Neural cell (in vitro differentiated cells): ENCODE results near the gene KANSL1L. TPM values are rescaled to one million over a fixed set of nuclear protein-coding genes. Genes with fewer than 3 reads are reported as not detected.

ENCODE experiments used
- H2AFZ ChIP-seq: fragments of 200-600, 300-800 bp; sonication (generic), shearing (Covaris generic); 2 replicates; pipeline ENCODE4 v1.6.0; 2014; ENCODE audit warnings: low read depth, mild to moderate bottlenecking, antibody characterized with exemption, low read length, moderate library complexity
- H3F3A ChIP-seq: fragments of 200-600 bp; shearing (Covaris generic); 2 replicates; pipeline ENCODE4 v1.6.1; 2016; ENCODE audit warnings: mild to moderate bottlenecking, moderate library complexity, mixed read lengths, antibody characterized with exemption, low read length; ENCODE audit not compliant: insufficient read depth, poor library complexity, severe bottlenecking
- H3K27ac ChIP-seq: fragments of 200-600, 300-800 bp; sonication (generic), shearing (Covaris generic); 2 replicates; pipeline ENCODE4 v1.5.1; 2014; ENCODE audit warnings: mild to moderate bottlenecking, low read length, moderate library complexity
- H3K27me3 ChIP-seq: fragments of 300-800, 200-600 bp; sonication (generic), shearing (Covaris generic); 2 replicates; pipeline ENCODE4 v1.6.0; 2014; ENCODE audit warnings: mild to moderate bottlenecking, low read depth, low read length, moderate library complexity; ENCODE audit not compliant: insufficient read depth
- H3K36me3 ChIP-seq: fragments of 300-800, 200-600 bp; sonication (generic), shearing (Covaris generic); 2 replicates; pipeline ENCODE4 v1.5.1; 2014; ENCODE audit warnings: mild to moderate bottlenecking, antibody characterized with exemption, low read length, moderate library complexity; ENCODE audit not compliant: insufficient read depth
- H3K4me2 ChIP-seq: fragments of 300-800, 200-600 bp; sonication (generic), shearing (Covaris generic); 2 replicates; pipeline ENCODE4 v1.6.0; 2014; ENCODE audit warnings: mild to moderate bottlenecking, low read length
- H3K4me3 ChIP-seq: fragments of 300-800, 200-600 bp; sonication (generic), shearing (Covaris generic); 2 replicates; pipeline ENCODE4 v1.5.1; 2014; ENCODE audit warnings: mild to moderate bottlenecking, low read length, moderate library complexity
- H3K79me2 ChIP-seq: fragments of 200-600 bp; shearing (Covaris generic); replicated peaks from 2 replicates; pipeline ENCODE4 v1.6.0; 2014; ENCODE audit warnings: mild to moderate bottlenecking, low read length, moderate library complexity; ENCODE audit not compliant: insufficient read depth
- H3K9ac ChIP-seq: fragments of 300-800, 200-600 bp; sonication (generic), shearing (Covaris generic); 2 replicates; pipeline ENCODE4 v1.6.1; 2016; ENCODE audit warnings: mild to moderate bottlenecking, low read length, mixed read lengths
- H3K9me2 ChIP-seq: fragments of 200-600 bp; shearing (Covaris generic); 2 replicates; pipeline ENCODE4 v1.6.1; 2016; ENCODE audit warnings: mild to moderate bottlenecking, low read length, mixed read lengths; ENCODE audit not compliant: insufficient read depth
- H3K9me3 ChIP-seq: fragments of 200-600, 300-800 bp; sonication (generic), shearing (Covaris generic); 2 replicates; pipeline ENCODE4 v1.6.1; 2016; ENCODE audit warnings: mild to moderate bottlenecking, mixed run types, low read length, moderate library complexity, mixed read lengths
- H4K20me1 ChIP-seq: fragments of 200-600 bp; shearing (Covaris generic); 2 replicates; pipeline ENCODE4 v1.6.1; 2016; ENCODE audit warnings: mild to moderate bottlenecking, mixed run types; ENCODE audit not compliant: insufficient read depth
- EP300 ChIP-seq: fragments of 450-650 bp; conservative IDR thresholded peaks from 2 replicates; pipeline ENCODE4 v1.6.1; 2014; ENCODE audit warnings: antibody characterized with exemption, mild to moderate bottlenecking, moderate library complexity; ENCODE audit not compliant: poor library complexity, severe bottlenecking
- EZH2 ChIP-seq: fragments of 200-600, 300-800 bp; shearing (Covaris generic), sonication (generic); IDR thresholded peaks from 2 replicates; pipeline ENCODE4 v1.6.1; 2014; ENCODE audit warnings: antibody characterized with exemption, low read length, borderline replicate concordance, mild to moderate bottlenecking; ENCODE audit not compliant: insufficient read depth, poor library complexity, severe bottlenecking
- MXI1 ChIP-seq: fragments of 450-650 bp; conservative IDR thresholded peaks from 2 replicates; pipeline ENCODE4 v1.6.1; 2014; ENCODE audit warnings: antibody characterized with exemption, mild to moderate bottlenecking; ENCODE audit not compliant: poor library complexity, severe bottlenecking
- POLR2AphosphoS5 ChIP-seq: IDR thresholded peaks from 2 replicates; pipeline ENCODE4 v1.6.1; 2012
- RAD21 ChIP-seq: fragments of 450-650 bp; conservative IDR thresholded peaks from 2 replicates; pipeline ENCODE4 v1.6.1; 2014; ENCODE audit warnings: antibody characterized with exemption, mild to moderate bottlenecking, moderate library complexity
- SMC3 ChIP-seq: fragments of 450-650 bp; conservative IDR thresholded peaks from 2 replicates; pipeline ENCODE4 v1.6.1; 2014; ENCODE audit warnings: antibody characterized with exemption, mild to moderate bottlenecking, moderate library complexity; ENCODE audit not compliant: poor library complexity
- TAF1 ChIP-seq: IDR thresholded peaks from 2 replicates; pipeline ENCODE4 v1.6.1; 2012; ENCODE audit warnings: low read depth
- polyA minus RNA-seq: library from RNA; depleted of rRNA, polyadenylated mRNA; stranded (reverse); fragments of >200 nt; gene quantifications from 2 replicates; pipeline ENCODE4 v1.2.3, GENCODE V29; 2014
- polyA plus RNA-seq: library from polyadenylated mRNA; depleted of rRNA; stranded (reverse); fragments of >200 nt; gene quantifications from 2 replicates; pipeline ENCODE4 v1.2.3, GENCODE V29; 2014
- TF ChIP-seq, protein P1 (sequence below): fragments of 450-650 bp; IDR thresholded peaks from 2 replicates; pipeline ENCODE4 v1.5.1; 2014; ENCODE audit warnings: antibody characterized with exemption, mild to moderate bottlenecking, moderate library complexity; ENCODE audit not compliant: poor library complexity, severe bottlenecking
- TF ChIP-seq, protein P2 (sequence below): IDR thresholded peaks from 2 replicates; pipeline ENCODE4 v1.6.1; 2012; ENCODE audit warnings: borderline replicate concordance

Gene KANSL1L, protein sequence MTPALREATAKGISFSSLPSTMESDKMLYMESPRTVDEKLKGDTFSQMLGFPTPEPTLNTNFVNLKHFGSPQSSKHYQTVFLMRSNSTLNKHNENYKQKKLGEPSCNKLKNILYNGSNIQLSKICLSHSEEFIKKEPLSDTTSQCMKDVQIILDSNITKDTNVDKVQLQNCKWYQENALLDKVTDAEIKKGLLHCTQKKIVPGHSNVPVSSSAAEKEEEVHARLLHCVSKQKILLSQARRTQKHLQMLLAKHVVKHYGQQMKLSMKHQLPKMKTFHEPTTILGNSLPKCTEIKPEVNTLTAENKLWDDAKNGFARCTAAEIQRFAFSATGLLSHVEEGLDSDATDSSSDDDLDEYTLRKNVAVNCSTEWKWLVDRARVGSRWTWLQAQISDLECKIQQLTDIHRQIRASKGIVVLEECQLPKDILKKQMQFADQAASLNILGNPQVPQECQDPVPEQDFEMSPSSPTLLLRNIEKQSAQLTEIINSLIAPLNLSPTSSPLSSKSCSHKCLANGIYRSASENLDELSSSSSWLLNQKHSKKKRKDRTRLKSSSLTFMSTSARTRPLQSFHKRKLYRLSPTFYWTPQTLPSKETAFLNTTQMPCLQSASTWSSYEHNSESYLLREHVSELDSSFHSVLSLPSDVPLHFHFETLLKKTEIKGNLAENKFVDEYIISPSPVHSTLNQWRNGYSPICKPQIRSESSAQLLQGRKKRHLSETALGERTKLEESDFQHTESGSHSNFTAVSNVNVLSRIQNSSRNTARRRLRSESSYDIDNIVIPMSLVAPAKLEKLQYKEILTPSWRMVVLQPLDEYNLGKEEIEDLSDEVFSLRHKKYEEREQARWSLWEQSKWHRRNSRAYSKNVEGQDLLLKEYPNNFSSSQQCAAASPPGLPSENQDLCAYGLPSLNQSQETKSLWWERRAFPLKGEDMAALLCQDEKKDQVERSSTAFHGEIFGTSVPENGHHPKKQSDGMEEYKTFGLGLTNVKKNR
- 27.6 and 33.5 TPM in 2 replicates for polyA plus RNA-seq
- polyA minus RNA-seq, result 93.9 and 95.4 TPM in 2 replicates

DNA sequence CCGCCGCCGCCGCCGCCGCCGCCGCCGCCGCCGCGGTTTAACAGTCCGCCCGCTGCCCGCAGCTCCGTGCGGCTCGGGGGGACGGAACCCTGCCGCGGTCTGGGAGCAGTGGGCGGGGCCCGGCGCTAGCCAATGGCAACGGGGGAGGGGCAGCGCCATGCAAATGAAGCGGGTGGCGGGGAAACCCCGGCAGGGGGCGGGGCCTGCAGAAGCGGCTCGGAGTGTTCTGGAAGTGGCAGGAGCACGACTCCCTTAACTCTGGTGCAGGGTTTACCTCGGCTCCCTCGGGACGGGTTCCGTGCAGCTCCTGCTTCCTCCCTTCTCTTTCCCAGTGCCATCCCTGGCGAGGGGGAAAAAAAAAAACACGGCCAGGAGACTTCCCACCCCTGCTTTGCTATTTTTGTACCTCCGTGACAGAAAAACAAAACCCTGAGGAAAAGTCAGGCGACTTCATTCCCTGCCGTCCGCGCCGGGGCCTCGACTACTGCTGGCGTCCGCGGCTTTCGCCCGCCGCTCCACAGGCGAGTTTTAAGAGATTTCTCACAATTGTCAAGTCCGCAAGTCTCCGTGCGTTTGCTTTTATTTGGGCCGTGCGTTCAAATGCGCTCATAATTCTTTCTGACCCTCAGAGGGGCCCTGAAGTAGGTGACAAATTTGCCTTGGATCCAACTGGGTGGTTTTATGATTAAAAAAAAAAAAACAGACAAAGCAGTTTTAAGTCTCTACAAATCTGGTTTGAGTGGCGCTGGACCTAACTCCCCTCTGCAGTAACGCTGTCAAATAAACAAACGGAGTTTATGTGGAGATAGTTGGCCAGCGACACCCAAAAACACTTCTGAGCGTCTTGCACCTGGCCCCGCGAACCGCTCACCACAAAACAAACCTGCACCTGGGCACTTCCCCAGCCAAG lies at the start of gene KANSL1L:
KANSL1L (minus strand) TSS at position 101 of the 910 bp plus-strand sequence. CDS start 16,827 bp downstream, outside the sequence.
- TF ChIP-seq, protein P1, sequence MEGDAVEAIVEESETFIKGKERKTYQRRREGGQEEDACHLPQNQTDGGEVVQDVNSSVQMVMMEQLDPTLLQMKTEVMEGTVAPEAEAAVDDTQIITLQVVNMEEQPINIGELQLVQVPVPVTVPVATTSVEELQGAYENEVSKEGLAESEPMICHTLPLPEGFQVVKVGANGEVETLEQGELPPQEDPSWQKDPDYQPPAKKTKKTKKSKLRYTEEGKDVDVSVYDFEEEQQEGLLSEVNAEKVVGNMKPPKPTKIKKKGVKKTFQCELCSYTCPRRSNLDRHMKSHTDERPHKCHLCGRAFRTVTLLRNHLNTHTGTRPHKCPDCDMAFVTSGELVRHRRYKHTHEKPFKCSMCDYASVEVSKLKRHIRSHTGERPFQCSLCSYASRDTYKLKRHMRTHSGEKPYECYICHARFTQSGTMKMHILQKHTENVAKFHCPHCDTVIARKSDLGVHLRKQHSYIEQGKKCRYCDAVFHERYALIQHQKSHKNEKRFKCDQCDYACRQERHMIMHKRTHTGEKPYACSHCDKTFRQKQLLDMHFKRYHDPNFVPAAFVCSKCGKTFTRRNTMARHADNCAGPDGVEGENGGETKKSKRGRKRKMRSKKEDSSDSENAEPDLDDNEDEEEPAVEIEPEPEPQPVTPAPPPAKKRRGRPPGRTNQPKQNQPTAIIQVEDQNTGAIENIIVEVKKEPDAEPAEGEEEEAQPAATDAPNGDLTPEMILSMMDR, result no peak
- TF ChIP-seq EP300 (peak; percentile 11), POLR2AphosphoS5 (peak; percentile 74), MXI1 (peak; percentile 62), SMC3 (no peak), RAD21 (no peak)
- H3K4me2 ChIP-seq, result peak within 1 kb of the TSS; percentile 74
- no peaks in the 10 kb centered on the region for H3K36me3 ChIP-seq
- no peaks in the 10 kb centered on the region for H4K20me1 ChIP-seq
- H3K4me3 ChIP-seq, result peak within 1 kb of the TSS; percentile 79
- H2AFZ ChIP-seq, result peak within 1 kb of the TSS; percentile 94
- no peaks in the 10 kb centered on the region for H3K9me3 ChIP-seq
- no peaks in the 10 kb centered on the region for H3K27me3 ChIP-seq
- H3K9me2 ChIP-seq, result no peaks in the 10 kb centered on the region
- peaks cover 32% of the 10 kb centered on the region for H3K79me2 ChIP-seq
- peak within 1 kb of the TSS; percentile 98 for H3K9ac ChIP-seq
- no peaks in the 10 kb centered on the region for H3F3A ChIP-seq
- peak within 1 kb of the TSS; percentile 94 for H3K27ac ChIP-seq

DNA sequence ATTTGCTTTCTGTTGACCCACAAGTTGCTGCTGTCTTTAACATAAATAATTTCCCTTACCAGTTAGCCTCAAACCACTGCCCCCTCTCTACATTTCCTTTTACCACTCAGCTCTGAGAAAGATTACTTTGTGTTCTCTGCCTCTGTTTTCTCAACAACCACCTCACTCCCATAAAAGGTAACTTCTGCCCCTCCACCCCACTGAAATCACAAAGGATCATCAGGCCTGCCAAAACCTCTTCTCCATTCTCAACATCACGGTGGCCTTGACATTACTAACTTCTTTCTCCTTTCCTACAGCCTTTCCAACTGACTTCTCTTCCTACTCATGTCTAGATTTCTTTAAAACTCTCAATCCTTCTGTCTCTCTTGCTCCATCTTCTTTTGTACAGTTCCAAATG lies 43.9 kb upstream of the KANSL1L start:
- H3K36me3 ChIP-seq, result no peaks in the 10 kb centered on the region
- H3K4me3 ChIP-seq, result no peak overlapping the region
- no peak overlapping the region for H3K27ac ChIP-seq
- no peaks in the 10 kb centered on the region for H3K9me2 ChIP-seq
- TF ChIP-seq EZH2 (no peak), TAF1 (no peak), RAD21 (no peak), POLR2AphosphoS5 (no peak), SMC3 (no peak), MXI1 (no peak), EP300 (no peak)
- TF ChIP-seq, protein P2, sequence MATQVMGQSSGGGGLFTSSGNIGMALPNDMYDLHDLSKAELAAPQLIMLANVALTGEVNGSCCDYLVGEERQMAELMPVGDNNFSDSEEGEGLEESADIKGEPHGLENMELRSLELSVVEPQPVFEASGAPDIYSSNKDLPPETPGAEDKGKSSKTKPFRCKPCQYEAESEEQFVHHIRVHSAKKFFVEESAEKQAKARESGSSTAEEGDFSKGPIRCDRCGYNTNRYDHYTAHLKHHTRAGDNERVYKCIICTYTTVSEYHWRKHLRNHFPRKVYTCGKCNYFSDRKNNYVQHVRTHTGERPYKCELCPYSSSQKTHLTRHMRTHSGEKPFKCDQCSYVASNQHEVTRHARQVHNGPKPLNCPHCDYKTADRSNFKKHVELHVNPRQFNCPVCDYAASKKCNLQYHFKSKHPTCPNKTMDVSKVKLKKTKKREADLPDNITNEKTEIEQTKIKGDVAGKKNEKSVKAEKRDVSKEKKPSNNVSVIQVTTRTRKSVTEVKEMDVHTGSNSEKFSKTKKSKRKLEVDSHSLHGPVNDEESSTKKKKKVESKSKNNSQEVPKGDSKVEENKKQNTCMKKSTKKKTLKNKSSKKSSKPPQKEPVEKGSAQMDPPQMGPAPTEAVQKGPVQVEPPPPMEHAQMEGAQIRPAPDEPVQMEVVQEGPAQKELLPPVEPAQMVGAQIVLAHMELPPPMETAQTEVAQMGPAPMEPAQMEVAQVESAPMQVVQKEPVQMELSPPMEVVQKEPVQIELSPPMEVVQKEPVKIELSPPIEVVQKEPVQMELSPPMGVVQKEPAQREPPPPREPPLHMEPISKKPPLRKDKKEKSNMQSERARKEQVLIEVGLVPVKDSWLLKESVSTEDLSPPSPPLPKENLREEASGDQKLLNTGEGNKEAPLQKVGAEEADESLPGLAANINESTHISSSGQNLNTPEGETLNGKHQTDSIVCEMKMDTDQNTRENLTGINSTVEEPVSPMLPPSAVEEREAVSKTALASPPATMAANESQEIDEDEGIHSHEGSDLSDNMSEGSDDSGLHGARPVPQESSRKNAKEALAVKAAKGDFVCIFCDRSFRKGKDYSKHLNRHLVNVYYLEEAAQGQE, result no peak
- TF ChIP-seq, protein P1, result no peak
- no peaks in the 10 kb centered on the region for H4K20me1 ChIP-seq
- no peak overlapping the region for H2AFZ ChIP-seq
- no peaks in the 10 kb centered on the region for H3K9me3 ChIP-seq
- H3K27me3 ChIP-seq, result no peaks in the 10 kb centered on the region
- H3F3A ChIP-seq, result no peaks in the 10 kb centered on the region
- H3K9ac ChIP-seq, result no peak overlapping the region
- no peaks in the 10 kb centered on the region for H3K79me2 ChIP-seq
- H3K4me2 ChIP-seq, result no peak overlapping the region
